HepG2 (cell line): ENCODE measurements around the gene MAP3K7CL. TPM values are rescaled to one million over a fixed set of nuclear protein-coding genes. Genes with fewer than 3 reads are reported as not detected.

Source experiments
- ATAC-seq: fragments of 200-7000 bp; cut with Tn5 transposase; 3 replicates; pipeline ENCODE4 v1.9.1; 2020; ENCODE audit warnings: mild to moderate bottlenecking, moderate library complexity
- BruUV-seq: library from RNA; stranded (reverse); fragments of 400-500 nt; replicated peaks from 2 replicates; lab custom pipeline; 2021; lab: Mats Ljungman, UMichigan
- CTCF ChIA-PET: fragments of 300-600 bp; formaldehyde crosslinking; extraction: SDS; loops from one replicate; lab custom pipeline; 2021; ENCODE audit warnings: low total read pairs, inconsistent platforms, low intra/inter-chr PET ratio; lab: Yijun Ruan, JAX
- POLR2A ChIA-PET: fragments of 350-600 bp; sonication (Branson Sonifier 250); formaldehyde crosslinking; loops from one replicate; lab custom pipeline; 2020; ENCODE audit warnings: antibody characterized with exemption, inconsistent platforms; lab: Yijun Ruan, JAX
- DNase-seq: peaks from one replicate; pipeline ENCODE4 v3.0.0-alpha.2; 2015; ENCODE audit warnings: low spot score
- FAIRE-seq: peaks from 3 replicates; lab custom pipeline; 2011; peaks lifted over from hg19 to GRCh38; lab: Jason Lieb, UNC
- H2AFZ ChIP-seq: one replicate; pipeline ENCODE4 v1.6.1; 2011; ENCODE audit warnings: low read length, inconsistent platforms
- H3K27ac ChIP-seq: fragments of 300-600 bp; 3 replicates; pipeline ENCODE4 v1.8.0; 2011; ENCODE audit warnings: mixed run types, mild to moderate bottlenecking, mixed read lengths, low read length, inconsistent platforms; ENCODE audit not compliant: insufficient read depth; ENCODE audit errors: extremely low read length
- H3K27me3 ChIP-seq, 2 experiments: fragments of 200-600 bp in 1 of 2; 2 replicates in 1 of 2; 3 replicates in 1 of 2; pipeline versions ENCODE4 v1.6.0 to v1.8.0; 2011; ENCODE audit warnings: low read length in 2 of 2, mild to moderate bottlenecking in 2 of 2, moderate library complexity in 2 of 2, inconsistent platforms in 1 of 2; ENCODE audit not compliant: insufficient read depth in 2 of 2, control insufficient read depth in 1 of 2
- H3K36me3 ChIP-seq, 2 experiments: fragments of 200-600 bp in 1 of 2; replicated peaks in 1 of 2; 2 replicates in 1 of 2; 3 replicates in 1 of 2; pipeline versions ENCODE4 v1.5.1 to v1.8.0; 2011; ENCODE audit warnings: low read length in 2 of 2, inconsistent platforms in 1 of 2; ENCODE audit not compliant: insufficient read depth in 2 of 2, control insufficient read depth in 1 of 2
- H3K4me1 ChIP-seq: 2 replicates; pipeline ENCODE4 v1.5.1; 2012; ENCODE audit warnings: low read length, inconsistent platforms; ENCODE audit not compliant: insufficient read depth
- H3K4me2 ChIP-seq: 2 replicates; pipeline ENCODE4 v1.6.0; 2011; ENCODE audit warnings: low read depth, low read length, inconsistent platforms
- H3K4me3 ChIP-seq, 3 experiments: fragments of 200-600 bp in 1 of 3; sonication (generic), shearing (Covaris generic) in 1 of 3; replicated peaks in 1 of 3; 2 replicates each; pipeline ENCODE4 v1.5.1; 2011 to 2016; ENCODE audit warnings: low read length in 3 of 3, inconsistent platforms in 2 of 3, low read depth in 2 of 3, mild to moderate bottlenecking in 2 of 3, control low read depth in 1 of 3, mixed read lengths in 1 of 3; ENCODE audit not compliant: insufficient read depth in 1 of 3
- H3K79me2 ChIP-seq: one replicate; pipeline ENCODE4 v1.6.1; 2011; ENCODE audit warnings: low read length, inconsistent platforms; ENCODE audit not compliant: insufficient read depth
- H3K9ac ChIP-seq: 2 replicates; pipeline ENCODE4 v1.6.0; 2011; ENCODE audit warnings: mild to moderate bottlenecking, low read depth, low read length, inconsistent platforms; ENCODE audit not compliant: insufficient read depth
- H3K9me3 ChIP-seq: 2 replicates; pipeline ENCODE4 v1.5.1; 2012; ENCODE audit warnings: mild to moderate bottlenecking, low read length
- H4K20me1 ChIP-seq: 2 replicates; pipeline ENCODE4 v1.6.0; 2011; ENCODE audit warnings: inconsistent platforms, mild to moderate bottlenecking, low read length, moderate library complexity; ENCODE audit not compliant: insufficient read depth
- GRHL1 ChIP-seq: sonication (generic); formaldehyde crosslinking; conservative IDR thresholded peaks from 2 replicates; pipeline ENCODE4 v1.8.0; 2022; ENCODE audit warnings: missing genetic modification reagents
- HHEX ChIP-seq: IDR thresholded peaks from 2 replicates; pipeline ENCODE4 v1.6.1; 2016; ENCODE audit warnings: control low read depth
- KDM2A ChIP-seq: sonication (generic); formaldehyde crosslinking; IDR thresholded peaks from 2 replicates; pipeline ENCODE4 v1.4.0; 2020; ENCODE audit warnings: low read depth, missing genetic modification reagents, borderline replicate concordance
- MAFG ChIP-seq: sonication (generic); formaldehyde crosslinking; IDR thresholded peaks from 2 replicates; pipeline ENCODE4 v1.5.1; 2020; ENCODE audit warnings: mild to moderate bottlenecking, missing genetic modification reagents
- MED13 ChIP-seq: sonication (generic); formaldehyde crosslinking; IDR thresholded peaks from 2 replicates; pipeline ENCODE4 v1.5.0; 2020; ENCODE audit warnings: missing genetic modification reagents
- NCOA2 ChIP-seq: sonication (generic); formaldehyde crosslinking; IDR thresholded peaks from 2 replicates; pipeline ENCODE4 v1.8.0; 2022; ENCODE audit warnings: inconsistent platforms
- PHB2 ChIP-seq: fragments of 450-650 bp; IDR thresholded peaks from 2 replicates; pipeline ENCODE4 v1.6.1; 2018; ENCODE audit not compliant: partially characterized antibody
- PITX1 ChIP-seq: sonication (generic); formaldehyde crosslinking; IDR thresholded peaks from 2 replicates; pipeline ENCODE4 v1.5.1; 2020; ENCODE audit warnings: mild to moderate bottlenecking, missing genetic modification reagents
- RARG ChIP-seq: sonication (generic); formaldehyde crosslinking; IDR thresholded peaks from 2 replicates; pipeline ENCODE4 v1.4.0; 2020; ENCODE audit warnings: low read depth, mild to moderate bottlenecking, missing genetic modification reagents
- TFDP2 ChIP-seq: sonication (generic); formaldehyde crosslinking; IDR thresholded peaks from 2 replicates; pipeline ENCODE4 v1.4.0; 2020; ENCODE audit warnings: missing genetic modification reagents
- TOE1 ChIP-seq: sonication (generic); formaldehyde crosslinking; IDR thresholded peaks from 2 replicates; pipeline ENCODE4 v1.4.0; 2020; ENCODE audit warnings: mild to moderate bottlenecking, missing genetic modification reagents
- ZBTB3 ChIP-seq: sonication (generic); formaldehyde crosslinking; IDR thresholded peaks from 2 replicates; pipeline ENCODE4 v1.4.0; 2020; ENCODE audit warnings: low read depth, mild to moderate bottlenecking, moderate library complexity, missing genetic modification reagents, borderline replicate concordance
- ZKSCAN1 ChIP-seq: fragments of 150-350 bp; IDR thresholded peaks from 2 replicates; pipeline ENCODE4 v1.6.1; 2014; ENCODE audit warnings: low read length
- ZNF225 ChIP-seq: sonication (generic); formaldehyde crosslinking; IDR thresholded peaks from 2 replicates; pipeline ENCODE4 v1.4.0; 2020; ENCODE audit warnings: mild to moderate bottlenecking, missing genetic modification reagents
- ZNF282 ChIP-seq: fragments of 450-650 bp; IDR thresholded peaks from 2 replicates; pipeline ENCODE4 v1.6.1; 2018; ENCODE audit not compliant: partially characterized antibody
- ZNF367 ChIP-seq: sonication (generic); formaldehyde crosslinking; IDR thresholded peaks from 2 replicates; pipeline ENCODE4 v1.4.0; 2020; ENCODE audit warnings: missing genetic modification reagents, borderline replicate concordance
- ZNF569 ChIP-seq: sonication (generic); formaldehyde crosslinking; IDR thresholded peaks from 2 replicates; pipeline ENCODE4 v1.5.0; 2020; ENCODE audit warnings: mild to moderate bottlenecking, missing genetic modification reagents, moderate library complexity, borderline replicate concordance
- ZNF660 ChIP-seq: sonication (generic); formaldehyde crosslinking; IDR thresholded peaks from 2 replicates; pipeline ENCODE4 v1.5.1; 2020; ENCODE audit warnings: mild to moderate bottlenecking, low read depth, missing genetic modification reagents, borderline replicate concordance
- ZNF747 ChIP-seq: sonication (generic); formaldehyde crosslinking; IDR thresholded peaks from 2 replicates; pipeline ENCODE4 v1.8.1; 2023; ENCODE audit warnings: missing genetic modification reagents, mild to moderate bottlenecking, borderline replicate concordance
- WGBS: methylation state at CpG from one replicate; pipeline ENCODE4 v1.1.6; 2017; ENCODE audit warnings: low lambda C conversion rate; 5-methylcytosine and 5-hydroxymethylcytosine counted together
- in situ Hi-C: cut with HindIII; loops from 2 replicates; pipeline ENCODE4 v1.10.0; 2017; ENCODE audit warnings: low pct_unique_long_range_greater_than_20kb; ENCODE audit not compliant: extremely low pct_ligation_motif_present
- intact Hi-C: fragments of 100-400 bp; cut with micrococcal nuclease; formaldehyde crosslinking; loops from one replicate; pipeline ENCODE4 v1.10.0; 2022; ENCODE audit not compliant: unreplicated experiment
- polyA plus RNA-seq, 8 experiments: library from polyadenylated mRNA; depleted of rRNA in 3 of 8; stranded (reverse) in 7 of 8; unstranded in 1 of 8; fragments of >200 nt; fragmentation: Illumina TruSeq in 4 of 8; extraction: Trizol in 4 of 8; gene quantifications; 2 replicates each; pipeline versions ENCODE4 v1.2.1 to v1.2.3, GENCODE V29; 2011 to 2016; ENCODE audit warnings: low read depth in 4 of 8, missing spikeins in 1 of 8, mixed read lengths in 1 of 8; ENCODE audit not compliant: insufficient read depth in 1 of 8
- total RNA-seq, 5 experiments: library from RNA; depleted of rRNA; stranded (reverse); fragments of >200 nt; fragmentation: Illumina TruSeq; extraction: Trizol; gene quantifications; 2 replicates each; pipeline ENCODE4 v1.2.3, GENCODE V29; 2016; ENCODE audit warnings: low read depth in 1 of 5

The MAP3K7CL gene
- total and polyA plus RNA-seq, 2 of the 13 experiments (the other 11 are each of a cell fraction or from before 2014, with no cell fraction given), result 0.04 to 0.15 TPM

- in situ Hi-C loops (no loop called here), intact Hi-C loops (no loop called here)
- H3K79me2 ChIP-seq, result no peaks in the 10 kb centered on the region
- H3K9ac ChIP-seq, result no peak overlapping the region
- DNase-seq (no peak), FAIRE-seq (no peak), ATAC-seq (no peak)
- 71% methylated on average over 9 of the region's 9 CpGs for WGBS
- TF ChIP-seq ZNF569, result no peak
- no peak for TF ChIP-seq PITX1 (CRISPR knock-in tag)
- TF ChIP-seq RARG (CRISPR knock-in tag), result no peak
- TF ChIP-seq KDM2A (CRISPR knock-in tag), result no peak
- TF ChIP-seq PHB2, result no peak
- TF ChIP-seq ZNF747 (CRISPR knock-in tag), result no peak
- no peak for TF ChIP-seq HHEX (CRISPR knock-in tag)
- TF ChIP-seq ZKSCAN1, result no peak
- no peak for TF ChIP-seq TFDP2 (CRISPR knock-in tag)
- no peak for TF ChIP-seq ZBTB3 (CRISPR knock-in tag)
- TF ChIP-seq MED13 (CRISPR knock-in tag), result no peak
- no peak for TF ChIP-seq ZNF225
- TF ChIP-seq NCOA2, result no peak
- TF ChIP-seq ZNF660 (CRISPR knock-in tag), result no peak
- no peak for TF ChIP-seq ZNF282
- TF ChIP-seq GRHL1 (CRISPR knock-in tag), result no peak
- no peak for TF ChIP-seq TOE1 (CRISPR knock-in tag)
- no peak for TF ChIP-seq ZNF367 (CRISPR knock-in tag)
- no peak for TF ChIP-seq MAFG (CRISPR knock-in tag)
- ChIA-PET POLR2A (no interaction called here), CTCF (no interaction called here)
- no peak overlapping the region for H3K4me2 ChIP-seq
- H3K27ac ChIP-seq, result no peak overlapping the region
- H2AFZ ChIP-seq, result no peak overlapping the region
- no peaks in the 10 kb centered on the region for H3K27me3 ChIP-seq
- no TSS peak for BruUV-seq
- H3K36me3 ChIP-seq, result no peaks in the 10 kb centered on the region
- H3K9me3 ChIP-seq, result no peaks in the 10 kb centered on the region
- no peaks in the 10 kb centered on the region for H4K20me1 ChIP-seq
- H3K4me3 ChIP-seq, result no peak overlapping the region
- peaks cover 12% of the 10 kb centered on the region for H3K4me1 ChIP-seq
Measured at GRCh38 chr21:29174607-29175013, 44.2 kb downstream of the MAP3K7CL start.
